ENCODE data around the gene PDIA6. TPM values are rescaled to one million over a fixed set of nuclear protein-coding genes. Genes with fewer than 3 reads are reported as not detected.

PDIA6 gene
- total and polyA plus RNA-seq, 10 of the 15 experiments (the other 5 are each of a cell fraction or from before 2014, with no cell fraction given): 148 to 526 (median 209) TPM

DNA sequence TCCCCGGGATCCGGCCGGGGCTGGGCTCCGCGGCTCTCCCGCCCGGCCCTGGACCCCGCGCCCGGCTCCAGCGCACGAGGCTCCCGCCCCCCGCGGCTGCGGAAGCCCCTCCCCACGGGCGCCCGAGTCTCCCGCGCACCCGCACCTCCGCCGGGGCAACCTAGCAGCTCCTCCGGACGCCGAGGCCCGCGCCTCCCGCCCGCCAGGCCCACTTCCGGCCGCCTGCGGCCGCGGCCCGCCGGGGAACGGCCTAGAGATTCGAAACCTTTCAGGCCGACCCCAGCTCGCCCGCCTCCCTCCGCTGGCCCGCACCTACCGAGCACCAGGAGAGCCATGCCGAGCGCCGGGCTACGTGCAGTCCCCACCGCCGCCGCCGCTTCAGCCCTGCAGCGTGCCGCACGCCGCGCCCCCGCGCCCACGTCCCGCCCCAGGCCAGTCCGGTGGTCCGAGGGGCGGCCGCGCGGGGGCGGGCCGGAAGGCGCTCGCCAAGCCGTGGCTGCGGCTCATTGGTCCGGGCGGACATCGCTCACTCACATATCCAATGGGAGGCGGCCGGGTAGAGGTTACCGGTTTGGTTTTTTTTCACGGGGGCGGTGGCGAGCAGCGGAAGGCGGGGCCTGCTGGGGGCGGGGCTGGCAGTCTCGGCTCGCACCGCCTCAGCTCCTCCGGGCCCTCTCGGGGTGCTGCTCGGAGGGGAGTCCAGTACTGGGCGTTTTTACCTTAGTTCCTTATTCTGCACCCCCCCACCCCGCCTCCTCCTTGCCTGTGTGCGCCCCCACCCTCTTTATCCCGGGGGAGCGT lies at the start of gene PDIA6 (continued):
- peak; percentile 78 for TF ChIP-seq IKZF1 (conservative IDR thresholded peaks at IDR 0.05)
- TF ChIP-seq, protein P1, sequence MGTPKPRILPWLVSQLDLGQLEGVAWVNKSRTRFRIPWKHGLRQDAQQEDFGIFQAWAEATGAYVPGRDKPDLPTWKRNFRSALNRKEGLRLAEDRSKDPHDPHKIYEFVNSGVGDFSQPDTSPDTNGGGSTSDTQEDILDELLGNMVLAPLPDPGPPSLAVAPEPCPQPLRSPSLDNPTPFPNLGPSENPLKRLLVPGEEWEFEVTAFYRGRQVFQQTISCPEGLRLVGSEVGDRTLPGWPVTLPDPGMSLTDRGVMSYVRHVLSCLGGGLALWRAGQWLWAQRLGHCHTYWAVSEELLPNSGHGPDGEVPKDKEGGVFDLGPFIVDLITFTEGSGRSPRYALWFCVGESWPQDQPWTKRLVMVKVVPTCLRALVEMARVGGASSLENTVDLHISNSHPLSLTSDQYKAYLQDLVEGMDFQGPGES (IDR thresholded peaks at IDR 0.05): peak; percentile 90
- peak; percentile 64 for TF ChIP-seq YY1 (IDR thresholded peaks at IDR 0.05; ENCODE audit: low read depth, low read length)
- 0 out of 4 replicates have a peak, but pooled peaks of 1 of the 2 experiments have one; percentile 21 for TF ChIP-seq SRF (IDR thresholded peaks at IDR 0.05; ENCODE audit: low read depth in 2 of 2, low read length in 2 of 2)
- TF ChIP-seq ZBED1 (IDR thresholded peaks at IDR 0.05; ENCODE audit: borderline replicate concordance): no peak
- TF ChIP-seq NFYB (IDR thresholded peaks at IDR 0.05; ENCODE audit: insufficient read depth, low read depth, low read length): peak; percentile 92
- TF ChIP-seq, protein P2, sequence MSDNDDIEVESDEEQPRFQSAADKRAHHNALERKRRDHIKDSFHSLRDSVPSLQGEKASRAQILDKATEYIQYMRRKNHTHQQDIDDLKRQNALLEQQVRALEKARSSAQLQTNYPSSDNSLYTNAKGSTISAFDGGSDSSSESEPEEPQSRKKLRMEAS (IDR thresholded peaks at IDR 0.05; ENCODE audit: low read depth, low read length): no peak
- TF ChIP-seq BRCA1 (IDR thresholded peaks at IDR 0.05; ENCODE audit: low read depth, low read length): no peak
- TF ChIP-seq ASH2L (IDR thresholded peaks at IDR 0.05; ENCODE audit: borderline replicate concordance, low read depth): peak; percentile 73; the same call in 1 of the 2 replicates
- no peak for TF ChIP-seq SMAD1 (IDR thresholded peaks at IDR 0.05; ENCODE audit: low read depth, partially characterized antibody)
- TF ChIP-seq BMI1 (IDR thresholded peaks at IDR 0.05; ENCODE audit: borderline replicate concordance): no peak
- TF ChIP-seq, protein P3, sequence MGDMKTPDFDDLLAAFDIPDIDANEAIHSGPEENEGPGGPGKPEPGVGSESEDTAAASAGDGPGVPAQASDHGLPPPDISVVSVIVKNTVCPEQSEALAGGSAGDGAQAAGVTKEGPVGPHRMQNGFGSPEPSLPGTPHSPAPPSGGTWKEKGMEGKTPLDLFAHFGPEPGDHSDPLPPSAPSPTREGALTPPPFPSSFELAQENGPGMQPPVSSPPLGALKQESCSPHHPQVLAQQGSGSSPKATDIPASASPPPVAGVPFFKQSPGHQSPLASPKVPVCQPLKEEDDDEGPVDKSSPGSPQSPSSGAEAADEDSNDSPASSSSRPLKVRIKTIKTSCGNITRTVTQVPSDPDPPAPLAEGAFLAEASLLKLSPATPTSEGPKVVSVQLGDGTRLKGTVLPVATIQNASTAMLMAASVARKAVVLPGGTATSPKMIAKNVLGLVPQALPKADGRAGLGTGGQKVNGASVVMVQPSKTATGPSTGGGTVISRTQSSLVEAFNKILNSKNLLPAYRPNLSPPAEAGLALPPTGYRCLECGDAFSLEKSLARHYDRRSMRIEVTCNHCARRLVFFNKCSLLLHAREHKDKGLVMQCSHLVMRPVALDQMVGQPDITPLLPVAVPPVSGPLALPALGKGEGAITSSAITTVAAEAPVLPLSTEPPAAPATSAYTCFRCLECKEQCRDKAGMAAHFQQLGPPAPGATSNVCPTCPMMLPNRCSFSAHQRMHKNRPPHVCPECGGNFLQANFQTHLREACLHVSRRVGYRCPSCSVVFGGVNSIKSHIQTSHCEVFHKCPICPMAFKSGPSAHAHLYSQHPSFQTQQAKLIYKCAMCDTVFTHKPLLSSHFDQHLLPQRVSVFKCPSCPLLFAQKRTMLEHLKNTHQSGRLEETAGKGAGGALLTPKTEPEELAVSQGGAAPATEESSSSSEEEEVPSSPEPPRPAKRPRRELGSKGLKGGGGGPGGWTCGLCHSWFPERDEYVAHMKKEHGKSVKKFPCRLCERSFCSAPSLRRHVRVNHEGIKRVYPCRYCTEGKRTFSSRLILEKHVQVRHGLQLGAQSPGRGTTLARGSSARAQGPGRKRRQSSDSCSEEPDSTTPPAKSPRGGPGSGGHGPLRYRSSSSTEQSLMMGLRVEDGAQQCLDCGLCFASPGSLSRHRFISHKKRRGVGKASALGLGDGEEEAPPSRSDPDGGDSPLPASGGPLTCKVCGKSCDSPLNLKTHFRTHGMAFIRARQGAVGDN (IDR thresholded peaks at IDR 0.05): peak; percentile 64
- TF ChIP-seq JUNB (IDR thresholded peaks at IDR 0.05): no peak
- TF ChIP-seq, protein P4, sequence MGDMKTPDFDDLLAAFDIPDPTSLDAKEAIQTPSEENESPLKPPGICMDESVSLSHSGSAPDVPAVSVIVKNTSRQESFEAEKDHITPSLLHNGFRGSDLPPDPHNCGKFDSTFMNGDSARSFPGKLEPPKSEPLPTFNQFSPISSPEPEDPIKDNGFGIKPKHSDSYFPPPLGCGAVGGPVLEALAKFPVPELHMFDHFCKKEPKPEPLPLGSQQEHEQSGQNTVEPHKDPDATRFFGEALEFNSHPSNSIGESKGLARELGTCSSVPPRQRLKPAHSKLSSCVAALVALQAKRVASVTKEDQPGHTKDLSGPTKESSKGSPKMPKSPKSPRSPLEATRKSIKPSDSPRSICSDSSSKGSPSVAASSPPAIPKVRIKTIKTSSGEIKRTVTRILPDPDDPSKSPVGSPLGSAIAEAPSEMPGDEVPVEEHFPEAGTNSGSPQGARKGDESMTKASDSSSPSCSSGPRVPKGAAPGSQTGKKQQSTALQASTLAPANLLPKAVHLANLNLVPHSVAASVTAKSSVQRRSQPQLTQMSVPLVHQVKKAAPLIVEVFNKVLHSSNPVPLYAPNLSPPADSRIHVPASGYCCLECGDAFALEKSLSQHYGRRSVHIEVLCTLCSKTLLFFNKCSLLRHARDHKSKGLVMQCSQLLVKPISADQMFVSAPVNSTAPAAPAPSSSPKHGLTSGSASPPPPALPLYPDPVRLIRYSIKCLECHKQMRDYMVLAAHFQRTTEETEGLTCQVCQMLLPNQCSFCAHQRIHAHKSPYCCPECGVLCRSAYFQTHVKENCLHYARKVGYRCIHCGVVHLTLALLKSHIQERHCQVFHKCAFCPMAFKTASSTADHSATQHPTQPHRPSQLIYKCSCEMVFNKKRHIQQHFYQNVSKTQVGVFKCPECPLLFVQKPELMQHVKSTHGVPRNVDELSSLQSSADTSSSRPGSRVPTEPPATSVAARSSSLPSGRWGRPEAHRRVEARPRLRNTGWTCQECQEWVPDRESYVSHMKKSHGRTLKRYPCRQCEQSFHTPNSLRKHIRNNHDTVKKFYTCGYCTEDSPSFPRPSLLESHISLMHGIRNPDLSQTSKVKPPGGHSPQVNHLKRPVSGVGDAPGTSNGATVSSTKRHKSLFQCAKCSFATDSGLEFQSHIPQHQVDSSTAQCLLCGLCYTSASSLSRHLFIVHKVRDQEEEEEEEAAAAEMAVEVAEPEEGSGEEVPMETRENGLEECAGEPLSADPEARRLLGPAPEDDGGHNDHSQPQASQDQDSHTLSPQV (IDR thresholded peaks at IDR 0.05): no peak
- peak; percentile 41; the same call in 1 of the 2 replicates for TF ChIP-seq ZNF24 (IDR thresholded peaks at IDR 0.05)
- peak; percentile 98 for TF ChIP-seq GATAD2B (conservative IDR thresholded peaks at IDR 0.05; ENCODE audit: low read depth)
- TF ChIP-seq, protein P5, sequence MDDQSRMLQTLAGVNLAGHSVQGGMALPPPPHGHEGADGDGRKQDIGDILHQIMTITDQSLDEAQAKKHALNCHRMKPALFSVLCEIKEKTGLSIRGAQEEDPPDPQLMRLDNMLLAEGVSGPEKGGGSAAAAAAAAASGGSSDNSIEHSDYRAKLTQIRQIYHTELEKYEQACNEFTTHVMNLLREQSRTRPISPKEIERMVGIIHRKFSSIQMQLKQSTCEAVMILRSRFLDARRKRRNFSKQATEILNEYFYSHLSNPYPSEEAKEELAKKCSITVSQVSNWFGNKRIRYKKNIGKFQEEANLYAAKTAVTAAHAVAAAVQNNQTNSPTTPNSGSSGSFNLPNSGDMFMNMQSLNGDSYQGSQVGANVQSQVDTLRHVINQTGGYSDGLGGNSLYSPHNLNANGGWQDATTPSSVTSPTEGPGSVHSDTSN (IDR thresholded peaks at IDR 0.05; ENCODE audit: insufficient replicate concordance, low read depth, low read length): peak; percentile 96
- peak; percentile 55; the same call in 1 of the 2 replicates for TF ChIP-seq ZSCAN29 (IDR thresholded peaks at IDR 0.05)

Measured in GM12878 (cell line).